HG02973 (cell line): ENCODE results near the gene COMMD7.
"Not testable (repeated sequence)": the region's sequence is repeated elsewhere in the genome, so short reads cannot be mapped to it uniquely, and the experiment has no call there.

Experiments
- ATAC-seq: cut with Tn5 transposase; IDR thresholded peaks from one replicate; pipeline ENCODE4 v1.9.1; 2021; ENCODE audit warnings: moderate library complexity; ENCODE audit not compliant: unreplicated experiment

The COMMD7 gene

DNA sequence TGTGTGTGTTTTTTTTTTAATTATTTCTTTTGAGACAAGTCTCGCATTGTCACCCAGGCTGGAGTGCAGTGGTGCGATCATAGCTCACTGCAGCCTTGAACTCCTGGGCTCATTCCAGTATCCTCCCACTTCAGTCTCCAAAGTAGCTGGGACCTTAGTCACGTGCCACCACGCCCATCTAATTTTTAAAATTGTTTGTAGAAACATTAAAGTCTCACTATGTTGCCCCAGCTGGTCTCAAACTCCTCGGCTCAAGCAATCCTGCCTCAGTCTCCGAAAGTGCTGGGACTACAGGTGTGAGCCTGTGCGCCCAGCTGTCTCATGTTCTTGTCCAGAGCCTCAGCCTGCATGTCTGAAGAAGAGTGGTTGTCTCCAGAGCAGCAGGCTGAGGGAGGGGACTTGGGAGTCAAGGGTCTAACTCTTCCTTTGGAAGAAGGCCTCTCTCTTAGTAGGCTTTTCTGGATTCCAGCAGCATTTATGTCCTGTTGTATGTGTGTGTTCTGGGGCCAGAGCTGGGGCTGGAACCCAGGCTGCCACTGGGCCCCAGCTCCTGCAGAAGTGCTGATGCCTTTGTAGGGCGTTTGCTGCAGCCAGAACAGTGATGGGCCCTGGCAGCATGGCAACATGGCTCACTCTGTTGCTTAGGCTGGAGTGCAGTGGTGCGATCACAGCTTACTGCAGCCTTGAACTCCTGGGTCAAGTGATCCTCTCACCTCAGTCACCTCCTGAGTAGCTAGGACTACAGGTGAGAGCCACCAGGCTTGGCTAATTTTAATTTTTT lies 24.3 kb upstream of the COMMD7 start:
- no peak for ATAC-seq

DNA sequence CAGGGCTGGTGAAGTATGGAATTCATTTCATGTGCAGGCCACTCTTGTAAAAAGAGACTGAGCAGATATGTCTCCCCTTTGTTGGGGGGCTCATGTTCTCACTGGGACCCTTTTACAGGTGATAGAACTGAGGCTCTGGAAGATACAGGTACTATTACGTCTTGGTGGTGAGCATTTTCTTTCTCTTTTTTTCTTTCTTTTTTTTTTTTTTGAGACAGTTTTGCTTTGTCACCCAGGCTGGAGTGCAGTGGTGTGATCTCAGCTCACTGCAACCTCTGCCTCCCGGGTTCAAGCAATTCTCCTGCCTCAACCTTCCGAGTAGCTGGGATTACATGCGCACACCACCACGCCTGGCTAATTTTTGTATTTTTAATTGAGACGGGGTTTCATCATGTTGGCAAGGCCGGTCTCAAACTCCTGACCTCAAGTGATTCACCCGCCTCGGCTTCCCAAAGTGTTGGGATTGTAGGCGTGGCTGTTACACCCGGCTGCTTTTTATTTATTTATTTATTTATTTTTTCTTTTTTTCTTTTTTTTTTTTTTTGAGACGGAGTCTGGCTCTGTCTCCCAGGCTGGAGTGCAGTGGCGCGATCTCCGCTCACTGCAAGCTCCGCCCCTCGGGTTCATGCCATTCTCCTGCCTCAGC lies 22.1 kb upstream of the COMMD7 start:
- not testable (repeated sequence) for ATAC-seq

DNA sequence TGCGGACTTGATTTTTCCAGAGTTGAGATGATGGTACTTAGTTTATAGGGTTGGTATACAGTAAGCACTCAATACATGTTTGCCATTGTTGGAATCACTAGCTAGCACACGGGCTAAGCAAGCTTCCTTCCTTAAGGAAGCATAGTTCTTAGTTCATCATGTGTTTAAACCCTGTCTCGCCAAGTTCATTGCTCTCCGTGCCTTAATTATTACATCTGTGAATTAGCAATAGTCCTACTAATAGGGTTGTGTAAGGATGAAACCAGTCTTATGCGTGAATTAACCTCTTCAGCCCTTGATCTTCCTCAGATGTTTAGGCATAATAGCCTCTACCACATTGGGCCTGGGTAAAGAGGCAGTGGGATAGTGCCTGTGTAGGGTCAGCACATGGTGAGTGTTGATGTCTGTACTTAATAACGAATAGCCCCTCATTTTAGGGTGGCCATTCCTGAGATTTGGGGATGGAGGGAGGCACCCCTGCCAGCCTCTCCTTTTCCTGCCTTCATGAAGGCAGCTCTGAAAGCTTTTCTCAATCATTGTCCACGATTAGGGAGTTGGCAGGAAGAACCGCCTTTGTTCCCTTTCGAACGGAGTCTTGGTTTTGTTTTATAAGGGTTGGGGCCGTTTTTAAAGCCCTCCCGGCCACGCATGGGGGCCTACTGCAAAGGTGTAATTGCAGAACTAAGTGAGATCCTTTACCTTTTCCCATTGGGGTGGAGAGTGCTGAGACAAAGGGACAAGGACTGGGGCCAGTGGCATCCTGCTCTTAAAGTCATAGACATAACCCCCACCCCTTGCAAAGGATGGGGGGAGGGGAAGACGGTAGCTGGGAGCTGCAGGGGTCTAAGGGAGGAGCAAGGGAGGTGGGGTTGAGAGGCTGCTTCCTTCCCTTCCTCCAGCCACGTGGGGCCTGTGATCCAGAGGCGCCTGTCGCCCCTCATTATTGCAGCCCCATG lies 21.0 kb upstream of the COMMD7 start:
- ATAC-seq: no peak

DNA sequence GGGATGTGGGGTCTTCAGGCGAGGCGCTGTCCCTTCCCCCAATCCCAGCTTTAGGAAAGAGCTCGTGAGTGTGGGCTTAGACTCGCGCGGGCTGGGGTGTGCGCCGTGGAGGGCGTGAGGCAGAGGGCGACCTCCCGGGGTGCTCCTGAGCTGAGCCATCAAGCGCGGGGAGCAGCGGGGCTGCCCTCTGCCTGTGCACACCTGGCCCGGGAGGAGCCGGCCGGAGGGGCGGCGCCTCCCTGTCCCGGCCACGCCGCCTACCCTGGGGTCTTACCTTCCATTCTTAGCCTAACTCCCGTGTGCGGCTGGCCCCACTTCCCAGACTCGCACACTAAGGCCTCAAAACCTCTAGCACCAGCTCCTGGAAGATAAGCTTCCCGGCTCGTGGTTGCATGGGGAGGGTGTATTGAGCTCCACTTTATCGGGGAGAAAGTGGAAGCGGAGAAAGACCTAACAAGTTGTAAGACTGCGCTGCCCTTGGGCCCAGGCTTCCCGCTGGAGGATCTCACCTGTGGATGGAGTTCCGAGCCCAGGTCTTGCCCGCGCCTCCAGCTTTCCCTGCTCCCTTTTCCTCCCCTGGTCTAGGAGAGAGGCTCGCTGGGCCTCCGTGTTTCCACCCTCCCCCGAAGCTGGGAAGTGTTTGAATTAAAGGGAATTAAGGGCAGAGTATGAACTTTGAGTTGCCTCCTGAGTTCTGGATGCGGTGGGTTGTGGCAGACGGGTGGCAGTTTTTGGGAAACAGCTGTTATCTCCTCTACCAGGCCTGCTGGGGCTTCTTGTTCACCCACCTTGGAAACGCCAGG lies 20.1 kb upstream of the COMMD7 start:
- ATAC-seq: no peak

DNA sequence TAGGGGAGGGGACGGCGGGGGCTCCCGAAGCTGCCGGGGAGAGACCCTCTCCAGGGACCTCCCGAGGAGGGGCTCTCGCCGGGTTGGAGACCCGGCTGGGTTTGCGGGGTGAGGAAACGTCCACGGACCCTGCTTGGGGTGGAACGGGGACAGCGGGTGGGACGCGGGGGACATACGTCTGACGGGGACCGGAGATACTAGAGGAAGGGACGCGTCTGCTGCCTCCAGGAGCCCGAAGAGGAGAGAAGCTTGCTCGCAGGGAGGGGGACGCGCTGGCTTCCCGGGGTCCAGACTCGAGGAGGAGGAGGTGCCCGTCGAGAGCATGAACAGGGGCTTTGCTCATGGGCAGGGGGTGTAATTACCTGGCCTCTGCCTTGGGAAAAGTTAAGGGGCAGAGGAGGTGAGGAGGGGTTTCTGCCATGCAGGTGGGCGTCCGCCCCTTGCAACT lies 19.5 kb upstream of the COMMD7 start:
- ATAC-seq: no peak

DNA sequence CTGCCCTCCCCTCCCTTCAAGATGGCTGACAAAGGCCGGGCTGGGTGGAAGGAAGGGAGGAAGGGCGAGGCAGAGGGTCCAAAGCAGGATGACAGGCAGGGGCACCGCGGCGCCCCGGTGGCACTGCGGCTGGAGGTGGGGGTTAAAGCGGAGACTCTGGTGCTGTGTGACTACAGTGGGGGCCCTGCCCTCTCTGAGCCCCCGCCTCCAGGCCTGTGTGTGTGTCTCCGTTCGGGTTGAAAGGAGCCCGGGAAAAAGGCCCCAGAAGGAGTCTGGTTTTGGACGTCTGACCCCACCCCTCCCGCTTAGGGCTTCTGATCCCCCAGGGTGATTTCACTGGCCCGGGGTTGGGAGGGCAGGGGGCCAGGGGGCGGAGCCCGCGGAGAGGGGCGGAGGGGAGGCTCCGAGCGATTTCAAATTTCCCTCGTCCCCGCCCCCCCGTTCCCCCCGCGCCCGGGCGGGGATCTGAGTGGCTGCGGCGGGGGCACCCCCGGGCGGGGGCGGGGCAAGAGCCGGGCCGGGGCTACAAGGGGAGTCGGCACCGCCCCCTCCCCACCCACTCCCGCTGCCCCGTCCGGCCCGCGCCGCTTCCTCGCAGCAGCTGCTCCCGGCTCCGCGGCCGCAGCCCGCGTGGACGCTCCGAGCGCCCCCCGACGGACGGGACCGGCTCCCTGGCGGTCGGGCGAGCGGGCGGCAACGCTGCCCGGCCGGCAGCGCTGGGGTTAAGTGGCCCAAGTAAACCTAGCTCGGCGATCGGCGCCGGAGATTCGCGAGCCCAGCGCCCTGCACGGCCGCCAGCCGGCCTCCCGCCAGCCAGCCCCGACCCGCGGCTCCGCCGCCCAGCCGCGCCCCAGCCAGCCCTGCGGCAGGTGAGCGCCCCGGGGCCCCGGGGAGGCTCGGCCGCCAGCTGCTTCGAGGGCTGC lies 18.8 kb upstream of the COMMD7 start, which contains the start of gene DNMT3B:
Gene DNMT3B (plus strand): TSS at position 555 of the 923 bp plus-strand sequence. CDS start 17,939 bp downstream, outside the sequence.
- ATAC-seq: peak; percentile 53

DNA sequence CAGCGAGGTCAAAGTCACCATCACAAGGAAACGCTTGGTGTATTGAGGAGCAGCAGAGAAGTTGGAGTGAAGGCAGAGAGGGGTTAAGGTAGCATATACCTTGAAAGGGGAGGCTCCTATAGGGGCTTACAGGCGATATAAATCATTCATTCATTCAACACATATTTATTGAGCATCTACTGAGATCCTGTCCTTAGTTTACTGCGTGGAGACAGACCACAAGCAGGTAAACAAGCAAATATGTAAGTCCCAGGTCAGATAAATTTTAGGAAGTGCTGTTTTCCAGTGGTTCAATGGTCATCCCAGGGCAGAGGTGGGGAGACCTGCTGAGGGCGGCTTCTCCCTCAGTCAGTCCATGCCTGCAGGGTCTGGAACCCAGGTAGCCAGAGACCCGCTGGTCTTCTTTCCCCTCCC lies 18.2 kb upstream of the COMMD7 start:
- no peak for ATAC-seq

DNA sequence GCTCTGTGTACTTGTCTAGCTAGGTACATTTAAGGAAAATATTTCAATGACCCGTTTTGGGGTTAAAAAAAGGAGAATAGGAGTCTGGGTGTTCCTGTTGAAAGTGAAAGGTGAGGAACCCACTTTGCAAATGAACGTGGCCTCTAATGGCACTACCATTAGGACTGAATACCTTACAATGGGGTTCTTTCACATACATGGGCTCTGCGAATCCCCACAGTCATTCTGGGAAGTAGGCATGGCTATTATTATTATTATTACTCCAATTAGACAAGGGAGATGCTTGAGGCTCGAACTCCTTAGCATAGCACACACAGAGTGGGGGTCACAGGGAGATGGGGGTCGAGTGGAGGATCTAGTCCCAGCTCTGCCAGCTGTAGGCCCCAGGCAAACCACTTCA lies 12.9 kb upstream of the COMMD7 start:
- no peak for ATAC-seq

DNA sequence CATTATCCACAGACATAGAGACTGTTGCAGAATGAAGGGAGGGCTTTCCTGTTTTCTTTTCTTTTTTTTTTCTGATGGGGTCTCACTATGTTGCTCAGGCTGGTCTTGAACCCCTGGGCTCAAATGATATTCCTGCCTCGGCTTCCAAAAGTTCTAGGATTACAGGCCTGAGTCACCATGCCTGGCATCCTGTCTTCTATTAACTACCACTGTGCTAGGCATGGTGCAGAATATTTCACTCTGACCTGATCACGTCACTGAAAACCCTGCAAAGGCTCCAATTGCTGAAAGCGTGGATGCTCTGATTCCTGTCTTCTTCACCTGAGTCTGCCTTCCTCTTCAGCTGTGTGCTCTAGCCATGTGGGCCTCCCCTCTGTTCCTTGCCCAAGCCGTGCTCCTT lies 10.5 kb upstream of the COMMD7 start:
- no peak for ATAC-seq

DNA sequence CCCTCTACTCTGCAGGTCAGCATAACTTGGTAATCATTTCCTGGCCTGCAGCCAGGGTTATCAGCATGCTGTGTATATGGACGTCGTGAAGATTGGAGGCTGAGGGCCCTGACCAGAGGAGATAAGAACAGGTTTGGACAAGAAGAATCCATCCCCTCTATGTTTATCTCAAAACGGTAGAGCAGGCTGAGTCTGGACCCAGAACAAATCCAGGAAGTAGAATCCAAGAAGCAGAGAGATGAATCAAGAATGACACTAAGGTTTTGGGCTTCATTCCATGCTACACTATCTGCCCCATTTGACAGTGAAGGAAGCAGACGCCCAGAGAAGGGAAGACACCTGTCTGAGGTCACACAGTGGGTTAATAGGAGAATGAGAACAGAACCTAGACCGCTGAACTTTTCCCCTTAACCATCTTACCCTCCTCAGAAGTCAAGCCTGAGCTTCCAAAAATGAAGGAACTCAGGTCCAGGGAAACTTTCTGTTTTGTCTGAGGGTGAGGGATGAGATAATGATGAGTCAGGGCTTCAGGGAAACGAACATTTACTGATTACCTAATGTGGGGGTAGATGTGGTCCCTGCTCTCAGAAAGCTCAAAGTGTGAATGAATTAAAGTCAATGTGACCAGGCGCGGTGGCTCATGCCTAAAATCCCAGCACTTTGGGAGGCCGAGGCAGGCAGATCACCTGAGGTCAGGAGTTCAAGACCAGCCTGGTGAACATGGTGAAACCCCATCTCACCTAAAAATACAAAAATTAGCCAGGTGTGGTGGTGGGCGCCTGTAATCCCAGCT lies 9.4 kb upstream of the COMMD7 start:
- no peak for ATAC-seq

DNA sequence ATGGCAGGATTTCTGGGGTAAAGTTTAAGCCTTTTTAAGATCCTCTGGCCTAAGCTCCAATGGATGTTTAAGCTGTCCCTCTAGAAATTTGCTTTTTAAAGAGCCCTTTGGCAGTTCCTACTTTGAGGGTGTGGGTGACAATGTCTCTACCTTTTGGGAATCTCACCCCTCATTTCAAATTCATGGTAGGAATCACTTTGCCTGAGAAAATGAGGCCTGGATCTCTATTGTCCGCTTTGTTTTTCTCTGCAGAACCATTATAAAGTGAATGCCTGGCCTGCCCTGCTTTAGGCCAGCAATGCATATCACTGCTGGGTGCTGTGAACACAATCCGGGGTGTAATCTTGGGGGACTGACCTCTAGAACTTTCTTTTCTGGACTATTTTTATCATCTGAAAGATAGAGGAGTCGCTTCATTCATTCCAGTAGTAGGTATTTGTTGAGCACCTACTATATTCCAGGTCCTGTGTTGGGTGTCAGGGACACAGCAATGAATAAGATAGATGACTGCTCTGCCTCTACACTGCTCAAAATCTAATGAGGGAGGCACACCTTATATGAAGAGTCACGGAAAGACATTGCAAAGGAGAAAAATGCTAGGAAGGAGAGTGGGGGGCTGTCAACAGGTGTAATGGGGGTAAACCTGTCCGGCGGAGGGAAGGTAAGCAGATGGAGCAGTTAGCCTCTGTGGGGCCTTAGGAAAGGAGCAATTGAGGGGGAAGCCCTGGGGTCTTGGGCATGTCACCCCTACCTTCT lies 8.6 kb upstream of the COMMD7 start:
- no peak for ATAC-seq

DNA sequence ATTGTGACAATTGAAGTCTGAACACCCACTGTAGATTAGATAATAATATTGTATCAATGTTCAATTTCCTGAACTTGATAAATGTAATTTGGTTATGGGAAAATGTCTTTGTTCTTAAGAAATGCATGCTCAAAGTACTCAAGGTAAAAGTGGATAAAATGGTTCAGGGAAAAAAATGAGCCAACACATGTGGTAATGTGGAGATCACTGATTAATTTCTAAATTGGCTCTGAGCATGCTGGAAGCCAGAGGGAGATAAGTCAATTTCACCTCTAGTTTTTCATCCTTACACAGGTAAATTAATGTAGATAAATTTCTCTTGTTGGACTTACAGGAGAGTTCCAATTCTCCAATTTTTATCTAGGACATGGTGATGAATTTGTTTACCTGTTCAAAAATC lies 8.0 kb upstream of the COMMD7 start:
- ATAC-seq: no peak

DNA sequence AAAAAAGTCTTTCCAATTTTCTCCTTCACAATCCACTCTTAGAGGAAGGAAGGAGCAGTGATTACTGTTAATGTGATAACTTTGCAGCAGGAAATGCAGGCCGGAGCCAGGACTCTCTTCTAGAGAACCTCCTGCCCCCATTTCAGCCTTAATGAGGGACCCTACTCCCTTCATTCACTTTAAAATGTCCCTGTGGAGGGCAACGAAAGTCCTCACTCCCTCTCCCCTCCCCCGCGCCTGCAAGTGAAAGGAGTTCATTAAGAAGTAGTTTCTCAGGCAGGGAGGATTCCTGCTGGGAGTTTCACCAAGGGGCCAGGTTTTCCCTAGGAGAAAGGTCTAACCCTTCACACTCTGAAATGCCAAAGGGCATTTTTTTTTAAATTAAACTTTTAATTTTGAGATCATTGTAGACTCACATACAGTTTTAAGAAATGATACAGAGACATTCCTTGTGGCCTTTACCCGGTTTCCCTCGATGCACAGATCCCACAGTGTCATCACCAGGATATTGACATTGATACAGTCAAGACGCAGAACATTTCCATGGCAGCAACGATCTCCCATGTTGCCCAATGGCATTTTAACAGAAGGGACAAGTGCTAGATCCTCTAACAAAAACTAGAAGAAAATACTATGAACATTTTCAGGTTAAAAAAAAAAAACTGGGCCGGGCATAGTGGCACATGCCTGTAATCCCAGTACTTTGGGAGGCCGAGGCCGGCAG lies 6.8 kb upstream of the COMMD7 start:
- no peak for ATAC-seq

DNA sequence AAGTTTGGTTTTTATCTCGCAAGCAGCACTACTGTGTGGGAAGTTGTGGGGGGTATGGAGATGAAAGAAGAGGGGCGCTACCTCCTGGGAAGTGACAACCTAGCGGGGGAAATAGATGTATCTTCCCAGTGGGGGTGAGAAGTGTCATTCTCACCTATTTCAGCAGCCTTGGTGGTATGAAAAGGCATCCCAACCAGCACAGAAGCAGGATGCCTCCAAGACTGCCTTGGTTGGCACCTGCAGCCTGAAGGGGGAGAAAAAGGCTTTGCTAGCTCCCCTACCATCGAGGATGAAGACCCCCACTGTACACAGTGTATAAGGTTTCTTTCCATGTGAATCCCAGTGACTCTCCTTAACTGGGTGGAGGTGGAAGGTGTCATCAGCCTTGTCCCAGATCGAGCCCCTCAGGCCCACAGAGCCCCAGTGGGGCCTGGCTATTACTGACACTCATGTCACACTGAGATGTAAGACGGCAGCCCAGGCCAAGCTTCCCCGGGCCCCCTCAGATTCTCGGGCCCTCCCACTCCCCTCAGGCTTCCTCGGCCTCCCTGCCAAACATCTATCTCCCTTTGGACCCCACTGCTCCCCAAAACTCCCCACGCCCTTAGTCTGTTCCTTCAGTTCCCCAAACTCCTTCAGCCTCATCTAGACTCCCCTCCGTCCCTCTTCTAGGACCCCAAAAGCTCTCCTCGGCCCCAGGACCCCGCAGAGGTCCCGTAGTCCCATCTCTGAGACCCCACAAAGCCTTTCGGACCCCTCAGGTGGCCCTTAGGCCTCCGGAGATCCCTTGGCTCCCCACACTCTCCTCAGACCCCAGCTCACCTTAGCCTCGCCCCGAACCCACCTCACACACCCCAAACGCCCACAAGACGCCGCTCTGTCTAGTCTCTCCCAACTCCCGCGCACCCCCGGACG lies 688 bp downstream of the COMMD7 start:
- no peak for ATAC-seq

DNA sequence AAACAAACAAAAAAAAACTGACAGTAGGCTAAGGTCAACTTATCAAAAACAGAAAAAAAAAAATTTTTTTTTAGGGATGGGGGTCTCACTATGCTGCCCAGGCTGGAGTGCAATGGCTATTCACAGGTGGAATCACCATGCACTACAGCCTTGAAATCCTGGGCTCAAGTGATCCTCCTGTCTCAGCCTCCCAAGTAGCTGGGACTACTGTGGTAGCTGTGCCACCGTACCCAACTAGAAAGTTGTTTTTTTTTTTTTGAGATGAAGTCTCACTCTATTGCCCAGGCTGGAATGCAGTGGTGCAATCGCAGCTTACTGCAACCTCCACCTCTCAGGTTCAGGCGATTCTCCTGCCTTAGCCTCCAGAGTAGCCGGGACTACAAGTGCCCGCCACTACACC lies 2.1 kb downstream of the COMMD7 start:
- ATAC-seq: no peak
